GM12801 (cell line): ENCODE results near the gene RHOD.

Source experiments
- CTCF ChIP-seq: IDR thresholded peaks from one replicate; pipeline ENCODE4 v1.5.1; 2011; ENCODE audit warnings: control low read depth; ENCODE audit not compliant: insufficient read length; ENCODE audit errors: extremely low read depth

RHOD gene

GRCh38 chr11:67066333-67066709, 9.7 kb downstream of the RHOD start:
- no peak for TF ChIP-seq CTCF

GRCh38 chr11:67071420-67072284, 15.0 kb downstream of the RHOD start:
- TF ChIP-seq CTCF, result no peak

- TF ChIP-seq CTCF, result no peak
Measured at GRCh38 chr11:67072295-67072694, 15.6 kb downstream of the RHOD start.

- no peak for TF ChIP-seq CTCF
Measured at GRCh38 chr11:67073908-67074307, 17.3 kb downstream of the RHOD start.

- TF ChIP-seq CTCF, result no peak
Measured at GRCh38 chr11:67076202-67076601, 19.6 kb downstream of the RHOD start.

- TF ChIP-seq CTCF, result no peak
Measured at GRCh38 chr11:67079065-67079705, 22.5 kb downstream of the RHOD start.

GRCh38 chr11:67082071-67082791, 25.6 kb downstream of the RHOD start:
- no peak for TF ChIP-seq CTCF
